NAMALWA (cell line): ENCODE data around the gene PPM1L.
A peak's percentile ranks its signal among the peaks of the same experiment; 100 is the strongest.
"Not testable (repeated sequence)": the region's sequence is repeated elsewhere in the genome, so short reads cannot be mapped to it uniquely, and the experiment has no call there.

ENCODE experiments used
- DNase-seq: peaks from one replicate; pipeline ENCODE4 v3.0.0-alpha.2; 2015; ENCODE audit warnings: low spot score

The PPM1L gene

DNA sequence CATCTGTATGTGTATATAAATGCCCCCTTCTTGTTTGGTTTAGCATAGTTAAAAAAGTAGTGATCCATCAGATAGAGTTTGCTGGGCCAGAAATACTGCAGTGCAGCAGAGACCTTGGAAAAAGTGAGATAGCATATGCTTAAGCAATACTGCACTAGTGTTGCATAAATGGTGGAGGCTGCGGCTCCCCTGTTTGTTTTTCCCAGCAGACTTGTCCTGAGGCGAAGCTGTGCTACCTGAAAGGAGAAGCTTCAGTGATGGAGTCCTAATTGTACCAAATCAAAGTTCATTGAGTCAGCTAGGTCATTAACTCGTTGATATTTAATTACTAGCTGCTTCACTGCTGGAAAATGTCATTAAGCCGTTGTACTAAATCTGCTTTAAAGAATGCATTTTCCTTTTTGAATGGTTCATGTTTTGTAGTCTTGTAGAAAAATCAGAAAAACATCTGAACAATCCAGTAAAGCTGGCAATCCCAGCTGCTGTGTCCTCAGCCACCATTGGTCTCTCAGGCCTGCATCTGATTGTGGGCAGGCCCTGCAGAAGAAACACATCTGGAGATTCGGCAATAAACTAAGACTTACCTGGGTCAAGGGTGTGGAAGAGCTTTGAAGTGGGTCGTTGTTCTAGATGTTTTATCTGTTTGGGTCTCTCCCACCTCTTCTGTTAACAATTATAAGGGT is 179.5 kb downstream of the PPM1L start:
- no peak for DNase-seq

GRCh38 chr3:160941885-160942494 is 186.0 kb downstream of the PPM1L start:
- peak; percentile 88 for DNase-seq

- DNase-seq, result no peak
Measured at GRCh38 chr3:160943996-160944395, 188.0 kb downstream of the PPM1L start.

DNA sequence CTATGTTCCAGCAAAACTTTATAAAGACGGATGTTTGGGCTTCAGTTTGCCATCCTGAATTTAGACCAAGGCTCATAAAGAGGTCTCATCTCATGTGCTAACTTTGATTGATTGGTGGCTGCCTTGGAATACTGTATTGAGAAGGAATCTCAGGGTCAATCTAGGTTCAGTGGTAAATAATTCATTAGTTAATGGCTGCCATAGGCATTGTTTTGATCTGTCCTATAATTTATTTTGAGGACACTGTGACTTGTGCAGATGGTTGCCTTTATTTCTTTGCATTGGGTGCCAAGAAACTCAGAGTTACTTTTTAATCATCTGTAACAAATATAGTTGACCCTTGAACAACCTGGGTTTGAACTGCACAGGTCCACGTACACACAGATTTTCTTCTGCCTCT is 189.3 kb downstream of the PPM1L start:
- no peak for DNase-seq

DNA sequence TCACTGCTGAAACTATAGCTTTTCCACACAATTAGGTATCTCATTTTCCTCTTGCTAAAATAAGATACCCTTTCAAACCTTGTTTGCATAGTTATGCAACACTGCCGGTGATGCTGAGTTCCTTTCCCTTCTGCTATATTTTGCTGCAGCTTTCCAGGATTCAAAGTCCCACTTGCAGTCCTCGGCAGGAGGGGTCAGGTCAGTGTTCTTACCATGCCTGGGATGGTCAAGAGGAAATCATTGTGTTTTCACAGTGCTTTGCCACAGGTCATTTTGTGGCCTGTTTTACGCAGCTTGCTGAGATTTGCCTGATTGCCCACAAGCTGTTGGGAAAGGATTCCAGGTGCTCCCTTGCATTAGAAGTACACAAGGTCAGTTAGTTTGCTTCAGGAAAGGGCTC is 192.2 kb downstream of the PPM1L start:
- DNase-seq, result no peak

DNA sequence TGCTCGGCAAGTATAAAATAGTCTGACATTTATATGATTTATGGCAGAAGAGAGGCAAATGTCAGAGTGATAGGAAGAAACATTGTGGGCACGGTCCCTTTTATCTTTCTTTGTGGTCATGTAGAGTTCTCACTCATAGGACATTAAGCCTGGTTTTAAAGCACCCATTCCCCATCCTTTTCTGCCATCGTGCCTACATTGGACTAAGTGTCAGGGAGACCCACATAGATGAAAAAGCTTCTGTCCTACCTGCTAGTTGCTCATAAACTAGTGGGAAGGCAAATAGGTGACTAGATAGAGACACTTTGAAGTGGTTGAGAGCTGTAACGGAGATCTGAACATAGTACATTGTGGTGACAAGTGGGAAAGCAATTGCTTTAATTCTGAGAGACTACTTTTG is 193.4 kb downstream of the PPM1L start:
- DNase-seq, result no peak

DNA sequence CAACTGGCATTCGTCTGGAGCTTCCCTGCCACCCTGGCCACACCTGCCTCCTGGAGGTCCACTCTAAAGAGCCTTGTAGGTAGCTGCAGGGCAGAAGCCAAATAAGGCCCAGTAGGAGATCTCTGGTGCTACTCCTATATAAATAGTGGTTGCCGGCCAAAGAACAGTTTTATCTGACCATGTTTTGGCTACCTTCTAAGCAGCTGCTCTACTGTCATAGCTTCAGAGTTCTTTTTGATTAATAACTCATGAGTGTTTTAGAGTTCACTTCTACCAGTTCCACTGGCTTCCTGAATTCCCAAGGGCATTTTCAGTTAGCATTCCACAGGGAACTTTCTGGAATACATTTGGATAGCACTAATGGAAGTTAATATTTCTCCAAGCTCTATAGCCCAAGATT is 194.5 kb downstream of the PPM1L start:
- DNase-seq, result no peak

DNA sequence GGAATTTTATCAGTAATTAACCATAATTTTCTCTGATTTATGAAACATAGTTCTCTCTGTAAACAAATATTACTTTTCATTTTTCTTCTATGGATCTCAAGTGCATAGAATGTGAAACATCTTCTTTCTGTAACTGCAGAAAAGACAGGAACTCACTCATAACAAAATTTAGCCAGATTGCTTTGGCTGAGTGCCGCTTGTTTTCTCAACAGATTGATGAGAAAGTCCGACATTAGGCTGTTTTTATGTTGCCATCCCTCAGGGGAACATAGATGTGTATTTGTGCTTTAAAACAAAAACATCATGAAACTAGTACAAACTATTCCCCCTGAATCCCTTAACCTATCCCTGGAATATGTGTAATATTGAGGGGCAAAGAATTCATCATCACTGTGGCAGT is 194.9 kb downstream of the PPM1L start:
- no peak for DNase-seq

DNA sequence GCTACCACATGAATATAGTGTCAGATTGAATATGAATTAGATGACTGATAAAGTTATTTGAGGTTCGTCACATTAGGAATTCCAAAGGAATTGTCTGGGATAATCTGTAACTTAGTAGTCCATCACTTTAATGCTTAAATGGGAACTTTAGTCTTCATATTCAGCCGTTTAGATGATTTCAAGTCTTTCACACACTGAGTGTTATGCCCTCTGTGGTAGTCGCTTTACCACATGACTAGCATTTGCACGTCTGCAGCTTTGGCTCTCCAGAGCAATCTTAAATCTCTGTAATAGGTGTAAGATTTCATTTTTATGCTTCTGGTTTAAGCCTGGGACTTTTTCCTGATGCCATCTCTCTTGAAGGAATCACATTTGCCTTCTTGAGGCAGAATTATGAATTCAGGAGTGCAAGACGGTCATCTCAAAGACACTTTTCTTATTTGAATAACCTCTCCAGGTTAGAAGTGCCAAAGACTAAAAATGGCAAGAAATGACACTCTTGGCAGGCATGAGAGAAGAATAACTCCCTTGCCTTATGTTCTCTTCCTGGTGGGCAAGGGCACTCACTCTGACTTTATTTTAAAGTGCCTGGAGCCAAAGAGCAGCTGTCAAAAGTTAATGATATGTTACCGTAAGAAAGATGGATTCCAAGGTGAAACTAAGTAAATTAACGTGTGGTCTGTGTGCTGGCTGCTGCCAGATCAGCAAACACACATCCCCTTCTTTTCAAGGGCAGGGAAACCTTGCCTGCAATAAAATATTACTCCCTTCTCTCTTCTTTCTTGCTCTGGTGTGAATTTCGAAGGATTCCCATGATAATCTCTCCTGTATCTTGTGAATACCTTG is 195.8 kb downstream of the PPM1L start:
- DNase-seq, result no peak

- no peak for DNase-seq
Measured at GRCh38 chr3:160953686-160954085, 197.7 kb downstream of the PPM1L start.

- peak; percentile 52 for DNase-seq
Measured at GRCh38 chr3:160956785-160957184, 200.8 kb downstream of the PPM1L start.

- DNase-seq, result no peak
Measured at GRCh38 chr3:160960568-160960967, 204.5 kb downstream of the PPM1L start.

DNA sequence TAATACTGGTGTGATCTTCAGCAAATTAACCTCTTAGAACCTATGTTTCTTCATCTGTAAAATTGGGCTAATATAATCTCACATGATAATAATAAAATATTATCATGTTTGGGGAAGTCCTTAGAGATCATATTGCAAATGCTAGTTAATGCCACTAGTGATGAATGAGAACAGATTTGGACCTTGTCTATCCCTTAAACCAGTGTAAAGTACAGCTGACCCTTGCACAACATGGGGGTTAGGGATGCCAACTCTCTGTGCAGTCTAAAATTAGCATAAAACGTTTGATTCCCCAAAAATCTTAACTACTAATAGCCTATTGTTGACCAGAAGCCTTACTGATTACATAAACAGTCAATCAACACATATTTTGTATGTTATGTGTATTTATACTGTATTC is 207.9 kb downstream of the PPM1L start:
- DNase-seq, result no peak

GRCh38 chr3:160968761-160969160 is 212.7 kb downstream of the PPM1L start:
- no peak for DNase-seq

GRCh38 chr3:160973067-160973809 is 217.2 kb downstream of the PPM1L start:
- peak; percentile 7 for DNase-seq

DNA sequence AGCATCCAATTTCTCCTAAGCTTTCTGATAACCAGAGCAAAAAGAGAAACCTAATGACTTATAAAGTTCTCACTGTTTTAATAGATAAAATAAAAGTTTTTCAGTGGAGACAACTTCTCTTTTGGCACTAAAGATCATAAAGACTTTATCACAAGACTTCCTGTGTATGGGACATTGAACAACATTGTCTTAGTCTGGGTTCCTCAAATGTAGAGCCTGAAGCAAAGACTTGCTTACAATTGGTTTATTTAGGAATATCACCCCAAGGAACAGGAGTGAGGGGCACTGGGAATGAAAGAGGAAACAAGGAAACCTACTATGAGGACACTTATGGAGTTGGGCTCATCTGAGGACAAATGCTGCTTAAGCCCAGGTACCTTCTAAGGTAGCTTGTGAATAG is 221.7 kb downstream of the PPM1L start:
- no peak for DNase-seq

DNA sequence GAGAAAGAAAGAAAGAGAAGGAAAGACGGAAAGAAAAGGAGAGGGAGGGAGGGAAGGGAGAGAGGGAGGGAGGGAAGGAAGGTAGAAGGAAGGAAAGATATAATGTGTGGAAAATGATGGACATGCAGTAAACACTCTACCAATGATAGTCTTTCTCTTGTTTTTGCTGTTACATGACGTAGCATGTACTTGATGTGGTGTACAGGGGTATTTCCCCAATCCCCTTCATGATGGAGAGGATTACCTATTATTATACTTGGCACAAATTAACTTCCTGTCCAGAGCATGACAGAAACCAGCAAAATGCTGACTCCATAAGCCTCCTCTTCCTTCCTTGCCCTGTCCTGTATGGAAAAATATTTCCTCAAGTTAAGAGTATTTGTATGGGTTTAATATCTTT is 224.7 kb downstream of the PPM1L start:
- no peak for DNase-seq

DNA sequence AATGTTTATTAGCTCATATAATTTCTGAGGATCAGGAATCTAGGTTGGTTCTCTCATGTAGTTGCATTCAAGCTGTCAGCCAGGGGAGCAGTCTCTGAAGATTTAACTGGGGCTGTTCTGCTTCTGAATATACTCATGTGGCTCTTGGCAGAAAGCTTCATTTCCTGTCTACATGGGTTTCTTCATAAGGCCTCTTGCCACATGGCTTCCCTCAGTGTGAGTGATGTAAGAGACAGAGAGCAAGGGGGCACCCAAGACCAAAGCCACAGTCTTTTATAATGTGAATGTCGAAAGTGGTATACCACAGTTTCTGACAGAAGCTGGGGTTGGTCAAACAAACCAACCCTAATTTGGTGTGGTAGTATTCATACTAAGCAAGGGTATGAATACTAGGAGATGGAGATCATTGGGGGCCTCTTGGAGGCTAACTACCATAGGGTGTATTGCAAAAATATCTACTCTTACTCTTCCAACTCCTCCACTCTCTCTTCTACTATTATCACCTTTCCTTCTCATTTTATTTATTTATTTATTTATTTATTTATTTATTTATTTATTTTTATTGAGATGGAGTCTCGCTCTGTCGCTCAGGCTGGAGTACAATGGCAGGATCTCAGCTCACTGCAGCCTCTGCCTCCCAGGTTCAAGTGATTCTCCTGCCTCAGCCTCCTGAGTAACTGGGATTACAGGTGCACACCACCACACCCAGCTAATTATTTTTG is 225.3 kb downstream of the PPM1L start:
- DNase-seq, result peak; percentile 16

DNA sequence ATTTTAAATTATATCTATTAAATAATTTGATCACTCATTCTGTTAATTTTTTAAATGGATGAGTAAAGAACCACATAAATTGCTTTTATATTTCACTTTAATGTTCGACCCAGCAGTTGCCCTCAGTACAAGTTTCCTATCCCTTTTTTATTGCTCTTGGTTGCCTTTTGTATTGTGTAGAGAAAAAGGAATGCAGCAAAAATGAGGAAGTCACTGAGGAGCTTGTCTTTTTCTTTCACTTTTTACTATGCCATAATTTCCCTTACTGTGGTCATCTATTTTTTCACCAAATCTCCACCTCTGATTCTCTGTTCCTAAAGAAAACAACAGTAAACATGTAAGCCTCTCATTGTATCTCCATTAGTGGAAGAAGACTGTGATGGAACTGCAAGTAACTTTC is 226.5 kb downstream of the PPM1L start:
- peak; percentile 28 for DNase-seq

- not testable (repeated sequence) for DNase-seq
Measured at GRCh38 chr3:160983900-160984299, 227.9 kb downstream of the PPM1L start.

DNA sequence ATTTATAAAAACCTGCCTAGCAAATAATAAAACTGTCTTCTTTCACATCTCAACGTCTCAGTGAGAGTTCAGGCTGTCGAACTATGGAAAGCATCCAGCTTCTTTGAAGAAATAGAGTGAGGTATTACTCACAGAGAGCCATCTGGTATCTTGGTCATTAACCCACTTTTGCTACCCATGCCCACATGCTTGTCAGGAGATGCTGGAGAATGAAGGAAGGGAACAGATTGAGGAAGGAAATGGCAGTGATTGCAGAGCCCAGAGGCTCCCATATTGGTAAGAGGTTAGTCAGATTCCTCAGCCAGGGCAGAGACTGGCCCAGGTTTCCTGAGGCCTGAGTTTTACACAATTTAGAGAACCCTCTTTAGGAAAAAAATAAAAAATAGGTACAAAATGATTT is 230.0 kb downstream of the PPM1L start:
- DNase-seq, result no peak
